Kidney (tissue), 14 donors: Measurements from ENCODE around the gene COL8A2. TPM values are rescaled to one million over a fixed set of nuclear protein-coding genes. Genes with fewer than 3 reads are reported as not detected.

Source experiments
- DNase-seq, 5 donors: peaks; one replicate each; pipeline ENCODE4 v3.0.0-alpha.2; 2013 to 2020
- FAIRE-seq: peaks from 2 replicates; lab custom pipeline; 2012; peaks lifted over from hg19 to GRCh38; lab: Jason Lieb, UNC
- H3K27ac ChIP-seq, 2 donors: one replicate each; pipeline ENCODE4 v1.7.0; 2013; ENCODE audit warnings: low read depth in 2 of 2, low read length in 2 of 2, inconsistent platforms in 1 of 2
- H3K27me3 ChIP-seq: one replicate; pipeline ENCODE4 v1.7.1; 2013; ENCODE audit warnings: low read length, inconsistent platforms; ENCODE audit not compliant: control insufficient read depth, insufficient read depth
- H3K36me3 ChIP-seq, 3 donors: one replicate each; pipeline versions ENCODE4 v1.7.0 to v1.7.1; 2013; ENCODE audit warnings: low read length in 3 of 3, control low read depth in 1 of 3, inconsistent platforms in 1 of 3; ENCODE audit not compliant: insufficient read depth in 3 of 3, control insufficient read depth in 2 of 3
- H3K4me1 ChIP-seq, 3 donors: one replicate each; pipeline versions ENCODE4 v1.7.0 to v1.7.1; 2013; ENCODE audit warnings: low read length in 3 of 3, inconsistent platforms in 1 of 3, low read depth in 1 of 3; ENCODE audit not compliant: control insufficient read depth in 2 of 3, insufficient read depth in 2 of 3
- H3K4me3 ChIP-seq, 3 donors: one replicate each; pipeline versions ENCODE4 v1.7.0 to v1.8.1; 2013; ENCODE audit warnings: low read length in 3 of 3, control low read depth in 1 of 3, inconsistent platforms in 1 of 3
- H3K9ac ChIP-seq, 3 donors: one replicate each; pipeline versions ENCODE4 v1.7.0 to v1.7.1; 2013; ENCODE audit warnings: low read length in 3 of 3, control low read depth in 1 of 3, inconsistent platforms in 1 of 3
- H3K9me3 ChIP-seq, 3 donors: one replicate each; pipeline versions ENCODE4 v1.7.0 to v1.7.1; 2013; ENCODE audit warnings: low read length in 3 of 3, control low read depth in 1 of 3, inconsistent platforms in 1 of 3; ENCODE audit not compliant: control insufficient read depth in 2 of 3, insufficient read depth in 1 of 3
- intact Hi-C: fragments of 100-400 bp; cut with DNase I; formaldehyde crosslinking; loops from one replicate; pipeline ENCODE4 v1.11.1; 2022
- polyA plus RNA-seq: library from polyadenylated mRNA; stranded (reverse); fragments of 350-450 nt; fragmentation: Illumina TruSeq; extraction: RNeasy Lipid Tissue Mini Kit (QIAGEN cat#74804); gene quantifications from one replicate; pipeline ENCODE4 v1.2.3, GENCODE V29; 2014; ENCODE audit warnings: low read depth, low replicate concordance; ENCODE audit not compliant: insufficient read depth
- total RNA-seq: library from RNA; stranded (reverse); fragmentation: NEBNext Ultra II Directional; extraction: Animal tissue kit (Norgen Biotek cat#: 25700); gene quantifications from one replicate; pipeline ENCODE4 v1.2.1, GENCODE V29; 2021
- TF ChIP-seq, protein P1 (sequence below): IDR thresholded peaks from 3 replicates; pipeline ENCODE4 v1.5.1; 2012; ENCODE audit warnings: mild to moderate bottlenecking, moderate library complexity, borderline replicate concordance; ENCODE audit not compliant: insufficient read depth; ENCODE audit errors: extremely low read depth
- donor health status: control.
- donor health status: control.
- donor health status: control.
- donor health status: control.
- donor health status: control.
- donor health status: DM: yes; HTN: yes; CAD: no.
- donor health status: Normal renal cell carcinoma (clear cell type).

Gene COL8A2
- total and polyA plus RNA-seq, 2 donors from 2014 or later: 0.90 to 6.4 TPM

DNA sequence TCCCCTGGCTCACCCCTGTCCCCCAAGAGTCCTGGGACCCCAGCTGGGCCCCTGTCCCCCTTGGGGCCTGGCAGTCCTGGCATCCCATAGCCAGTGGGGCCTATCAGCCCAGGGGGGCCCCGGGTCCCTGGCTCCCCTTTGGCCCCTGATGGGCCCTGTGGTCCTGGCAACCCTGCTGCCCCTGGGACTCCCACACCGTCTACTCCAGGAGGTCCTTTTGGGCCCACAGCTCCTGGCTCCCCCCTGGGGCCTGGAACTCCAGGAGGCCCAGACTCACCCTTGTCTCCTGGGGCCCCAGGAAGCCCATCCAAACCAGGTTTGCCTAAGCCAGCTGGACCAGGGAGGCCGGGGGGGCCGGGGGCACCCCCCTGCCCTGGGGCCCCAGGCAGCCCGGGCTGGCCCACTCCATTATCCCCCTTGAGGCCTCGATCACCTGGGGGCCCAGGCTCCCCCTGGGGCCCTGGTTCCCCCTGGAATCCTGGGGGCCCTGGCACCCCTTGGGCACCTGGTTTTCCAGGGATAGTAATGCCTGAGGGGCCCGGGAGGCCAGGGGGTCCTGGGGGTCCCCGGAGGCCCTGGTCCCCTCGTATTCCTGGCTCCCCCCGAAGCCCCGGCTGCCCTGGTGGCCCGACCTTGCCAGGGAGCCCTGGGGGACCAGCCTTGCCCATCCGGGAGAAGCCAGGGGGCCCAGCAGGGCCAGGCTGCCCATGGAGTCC is 26.2 kb downstream of the COL8A2 start:
- Histone ChIP-seq H3K36me3 (peaks cover 0 to 12% (median 2%) of the 10 kb centered on the region in 3 donors), H3K9ac (no peak overlapping the region), H3K4me1 (peaks cover 0 to 5% (median 0%) of the 10 kb centered on the region in 3 donors), H3K4me3 (no peak overlapping the region), H3K9me3 (no peaks in the 10 kb centered on the region), H3K27me3 (no peaks in the 10 kb centered on the region), H3K27ac (no peak overlapping the region)
- FAIRE-seq (no peak), DNase-seq (no peak)
- intact Hi-C loops: no loop called here
- TF ChIP-seq, protein P1, sequence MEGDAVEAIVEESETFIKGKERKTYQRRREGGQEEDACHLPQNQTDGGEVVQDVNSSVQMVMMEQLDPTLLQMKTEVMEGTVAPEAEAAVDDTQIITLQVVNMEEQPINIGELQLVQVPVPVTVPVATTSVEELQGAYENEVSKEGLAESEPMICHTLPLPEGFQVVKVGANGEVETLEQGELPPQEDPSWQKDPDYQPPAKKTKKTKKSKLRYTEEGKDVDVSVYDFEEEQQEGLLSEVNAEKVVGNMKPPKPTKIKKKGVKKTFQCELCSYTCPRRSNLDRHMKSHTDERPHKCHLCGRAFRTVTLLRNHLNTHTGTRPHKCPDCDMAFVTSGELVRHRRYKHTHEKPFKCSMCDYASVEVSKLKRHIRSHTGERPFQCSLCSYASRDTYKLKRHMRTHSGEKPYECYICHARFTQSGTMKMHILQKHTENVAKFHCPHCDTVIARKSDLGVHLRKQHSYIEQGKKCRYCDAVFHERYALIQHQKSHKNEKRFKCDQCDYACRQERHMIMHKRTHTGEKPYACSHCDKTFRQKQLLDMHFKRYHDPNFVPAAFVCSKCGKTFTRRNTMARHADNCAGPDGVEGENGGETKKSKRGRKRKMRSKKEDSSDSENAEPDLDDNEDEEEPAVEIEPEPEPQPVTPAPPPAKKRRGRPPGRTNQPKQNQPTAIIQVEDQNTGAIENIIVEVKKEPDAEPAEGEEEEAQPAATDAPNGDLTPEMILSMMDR: no peak

DNA sequence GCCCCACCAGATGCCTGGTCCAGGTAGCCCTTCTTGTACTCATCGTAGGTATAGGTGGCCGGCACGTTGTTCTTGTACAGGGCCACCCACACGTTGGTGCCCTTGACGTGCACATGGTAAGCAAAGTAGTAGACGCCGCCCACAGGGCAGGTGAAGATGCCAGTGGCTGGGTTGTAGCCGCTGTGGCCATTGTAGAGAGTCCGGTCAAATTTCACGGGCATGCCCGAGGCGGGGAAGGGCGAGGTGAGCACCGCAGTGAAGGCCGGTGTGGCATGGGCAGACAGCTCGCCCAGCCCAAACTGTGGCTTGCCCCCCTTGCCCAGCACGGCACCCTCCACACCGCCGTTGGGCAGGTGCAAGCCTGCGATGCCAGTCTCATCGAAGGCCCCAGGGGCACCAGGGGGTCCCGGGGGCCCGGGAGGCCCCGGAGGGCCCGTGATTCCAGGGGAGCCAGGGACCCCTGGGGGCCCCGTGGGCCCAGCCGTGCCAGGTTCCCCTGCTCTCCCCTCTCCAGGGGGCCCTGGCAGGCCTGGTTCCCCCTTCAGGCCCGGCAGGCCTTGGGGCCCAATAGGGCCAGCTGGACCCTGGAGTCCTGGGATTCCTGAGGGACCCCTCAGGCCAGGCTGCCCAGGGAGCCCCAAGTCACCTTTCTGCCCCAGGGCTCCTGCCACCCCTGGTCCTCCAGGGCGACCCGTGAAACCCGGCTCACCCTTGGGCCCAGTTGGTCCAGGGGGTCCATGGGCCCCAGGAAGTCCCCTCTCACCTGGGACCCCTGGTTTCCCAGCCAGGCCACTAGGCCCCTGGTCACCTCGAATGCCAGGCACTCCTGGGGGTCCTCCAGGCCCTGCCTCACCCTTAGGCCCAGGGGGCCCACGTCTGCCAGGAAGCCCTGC is 27.1 kb downstream of the COL8A2 start:
- no peaks in the 10 kb centered on the region for H3K27me3 ChIP-seq
- FAIRE-seq: no peak
- H3K27ac ChIP-seq: no peak overlapping the region
- H3K36me3 ChIP-seq: peaks cover 2 to 21% (median 9%) of the 10 kb centered on the region in 3 donors
- H3K4me1 ChIP-seq: peaks cover 0 to 9% (median 0%) of the 10 kb centered on the region in 3 donors
- no peak overlapping the region for H3K4me3 ChIP-seq
- TF ChIP-seq, protein P1: no peak
- intact Hi-C loops: no loop called here
- DNase-seq: no peak
- no peaks in the 10 kb centered on the region for H3K9me3 ChIP-seq
- H3K9ac ChIP-seq: no peak overlapping the region

DNA sequence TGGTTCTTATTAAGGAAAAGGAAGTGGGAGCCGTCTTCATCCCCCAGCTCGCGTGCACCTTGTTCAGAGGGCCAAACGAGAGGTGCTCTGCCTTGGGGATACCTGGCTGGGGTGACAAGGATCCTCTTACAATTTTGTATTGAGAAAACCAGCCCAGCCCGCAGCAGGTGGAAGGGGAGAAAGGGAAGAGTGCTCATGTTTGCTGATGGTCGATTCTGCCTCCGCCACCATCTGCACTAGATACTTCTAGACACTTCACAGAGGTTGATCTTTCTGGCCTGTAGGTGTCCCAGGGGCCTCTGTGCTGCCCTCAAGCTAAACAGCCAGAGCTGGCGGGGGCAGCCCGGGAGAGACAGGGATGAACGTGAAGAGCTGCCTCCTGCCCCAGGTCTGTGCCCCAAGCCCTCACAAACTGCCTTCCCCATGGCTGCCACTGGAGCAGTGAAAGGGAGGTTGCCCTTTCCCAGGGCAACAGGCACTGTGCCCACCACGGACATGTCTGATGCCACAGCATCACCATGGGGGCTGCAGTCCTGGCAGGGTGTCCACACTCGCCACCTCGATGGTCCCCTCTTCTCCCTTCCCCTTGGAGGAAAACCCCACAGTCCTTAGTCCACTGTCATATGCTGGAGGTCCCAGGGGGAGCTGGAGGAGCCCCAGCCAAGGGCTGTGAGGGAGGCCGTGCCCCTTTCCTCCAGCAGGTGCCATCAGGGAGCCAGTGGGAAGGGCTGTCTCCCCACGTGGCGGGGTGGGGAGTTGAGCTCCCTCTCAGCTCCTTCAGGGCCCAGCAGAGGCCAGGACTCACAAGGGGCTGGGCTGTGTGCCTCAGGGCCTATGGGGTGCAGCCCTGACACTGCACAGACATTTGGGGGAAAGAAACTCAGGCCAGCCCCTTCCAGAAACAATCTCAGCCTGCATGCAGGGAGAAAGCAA is 28.3 kb downstream of the COL8A2 start:
- no peaks in the 10 kb centered on the region for H3K9me3 ChIP-seq
- peaks cover 4 to 31% (median 15%) of the 10 kb centered on the region in 3 donors for H3K36me3 ChIP-seq
- intact Hi-C loops: no loop called here
- H3K27me3 ChIP-seq: no peaks in the 10 kb centered on the region
- no peak overlapping the region for H3K9ac ChIP-seq
- H3K27ac ChIP-seq: no peak overlapping the region
- DNase-seq: peak in 1 of 5 donors; percentile 12
- H3K4me3 ChIP-seq: no peak overlapping the region
- peaks cover 0 to 9% (median 0%) of the 10 kb centered on the region in 3 donors for H3K4me1 ChIP-seq
- FAIRE-seq: no peak
- TF ChIP-seq, protein P1: no peak
